ENCODE results near the gene PHF21A.

GRCh38 chr11:46100670-46101069 is 20.6 kb downstream of the PHF21A start:
- TF ChIP-seq, protein P1, sequence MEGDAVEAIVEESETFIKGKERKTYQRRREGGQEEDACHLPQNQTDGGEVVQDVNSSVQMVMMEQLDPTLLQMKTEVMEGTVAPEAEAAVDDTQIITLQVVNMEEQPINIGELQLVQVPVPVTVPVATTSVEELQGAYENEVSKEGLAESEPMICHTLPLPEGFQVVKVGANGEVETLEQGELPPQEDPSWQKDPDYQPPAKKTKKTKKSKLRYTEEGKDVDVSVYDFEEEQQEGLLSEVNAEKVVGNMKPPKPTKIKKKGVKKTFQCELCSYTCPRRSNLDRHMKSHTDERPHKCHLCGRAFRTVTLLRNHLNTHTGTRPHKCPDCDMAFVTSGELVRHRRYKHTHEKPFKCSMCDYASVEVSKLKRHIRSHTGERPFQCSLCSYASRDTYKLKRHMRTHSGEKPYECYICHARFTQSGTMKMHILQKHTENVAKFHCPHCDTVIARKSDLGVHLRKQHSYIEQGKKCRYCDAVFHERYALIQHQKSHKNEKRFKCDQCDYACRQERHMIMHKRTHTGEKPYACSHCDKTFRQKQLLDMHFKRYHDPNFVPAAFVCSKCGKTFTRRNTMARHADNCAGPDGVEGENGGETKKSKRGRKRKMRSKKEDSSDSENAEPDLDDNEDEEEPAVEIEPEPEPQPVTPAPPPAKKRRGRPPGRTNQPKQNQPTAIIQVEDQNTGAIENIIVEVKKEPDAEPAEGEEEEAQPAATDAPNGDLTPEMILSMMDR (IDR thresholded peaks at IDR 0.05): no peak
- TF ChIP-seq POLR2A (IDR thresholded peaks at IDR 0.05) (no peak), POLR2AphosphoS5 (IDR thresholded peaks at IDR 0.05) (no peak)
